Prostate gland (tissue), 2 donors: Measurements from ENCODE around the gene TMC1. TPM values are rescaled to one million over a fixed set of nuclear protein-coding genes. Genes with fewer than 3 reads are reported as not detected.
A peak's percentile ranks its signal among the peaks of the same experiment; 100 is the strongest.

Experiments
- DNase-seq: peaks from one replicate; pipeline ENCODE4 v3.0.0-alpha.2; 2019; ENCODE audit warnings: low spot score
- H3K27ac ChIP-seq, 2 donors: fragments of 200-600 bp; sonication (generic); 2 replicates each; pipeline ENCODE4 v1.5.1; 2017 to 2019
- H3K27me3 ChIP-seq: fragments of 200-600 bp; sonication (generic); replicated peaks from 2 replicates; pipeline ENCODE4 v1.5.1; 2019; ENCODE audit not compliant: insufficient read depth
- H3K36me3 ChIP-seq, 2 donors: fragments of 200-600 bp; sonication (generic); 1 replicate in 1 of 2; 2 replicates in 1 of 2; pipeline versions ENCODE4 v1.5.1 to v1.8.1; 2017 to 2019
- H3K4me1 ChIP-seq: fragments of 200-600 bp; sonication (generic); replicated peaks from 2 replicates; pipeline ENCODE4 v1.5.1; 2019
- H3K4me3 ChIP-seq, 2 donors: fragments of 200-600 bp; sonication (generic); 2 replicates each; pipeline ENCODE4 v1.5.1; 2017 to 2019
- H3K9me3 ChIP-seq: fragments of 200-600 bp; sonication (generic); 2 replicates; pipeline ENCODE4 v1.5.1; 2017
- CTCF ChIP-seq, 4 experiments: fragments of 200-600 bp in 2 of 4; fragments of 450-650 bp in 2 of 4; sonication (generic) in 2 of 4; IDR thresholded peaks; 1 replicate in 3 of 4; 2 replicates in 1 of 4; pipeline ENCODE4 v1.5.1; 2016 to 2019; ENCODE audit warnings: antibody characterized with exemption in 4 of 4, mild to moderate bottlenecking in 2 of 4, moderate library complexity in 2 of 4
- POLR2A ChIP-seq: fragments of 450-650 bp; IDR thresholded peaks from one replicate; pipeline ENCODE4 v1.6.1; 2016; ENCODE audit warnings: antibody characterized with exemption, mild to moderate bottlenecking
- POLR2AphosphoS5 ChIP-seq: sonication (generic); formaldehyde crosslinking; IDR thresholded peaks from one replicate; pipeline ENCODE4 v1.6.1; 2017; ENCODE audit warnings: antibody characterized with exemption
- WGBS: methylation state at CpG from one replicate; pipeline ENCODE4 v1.1.5; 2018; 5-methylcytosine and 5-hydroxymethylcytosine counted together
- intact Hi-C: fragments of 100-400 bp; cut with DNase I; formaldehyde crosslinking; loops from one replicate; pipeline ENCODE4 v1.14.2; 2022
- total RNA-seq, 2 donors: library from RNA; depleted of rRNA; stranded (reverse); fragments of >200 nt; gene quantifications; one replicate each; pipeline ENCODE4 v1.1.0, GENCODE V29; 2016

TMC1 gene
- total RNA-seq, 2 donors from 2014 or later, result 3.0 to 5.3 TPM

GRCh38 chr9:72636621-72637020 is 115.2 kb downstream of the TMC1 start:
- Histone ChIP-seq H3K36me3 (no peaks in the 10 kb centered on the region), H3K27ac (no peak overlapping the region), H3K9me3 (no peaks in the 10 kb centered on the region), H3K4me3 (no peak overlapping the region), H3K4me1 (no peaks in the 10 kb centered on the region), H3K27me3 (no peaks in the 10 kb centered on the region)
- no peak for DNase-seq
- 75% methylated on average over 3 of the region's 3 CpGs for WGBS
- TF ChIP-seq POLR2AphosphoS5, result no peak
- intact Hi-C loops, result no loop called here

GRCh38 chr9:72643651-72644050 is 122.2 kb downstream of the TMC1 start:
- no peak overlapping the region for H3K27ac ChIP-seq
- no peaks in the 10 kb centered on the region for H3K36me3 ChIP-seq
- no peaks in the 10 kb centered on the region for H3K27me3 ChIP-seq
- TF ChIP-seq POLR2AphosphoS5 (no peak), POLR2A (no peak)
- no peak overlapping the region for H3K4me3 ChIP-seq
- H3K9me3 ChIP-seq, result no peaks in the 10 kb centered on the region
- intact Hi-C loops, result no loop called here
- H3K4me1 ChIP-seq, result no peaks in the 10 kb centered on the region
- no peak for DNase-seq

GRCh38 chr9:72646061-72646460 is 124.7 kb downstream of the TMC1 start:
- Histone ChIP-seq H3K27ac (no peak overlapping the region), H3K9me3 (no peaks in the 10 kb centered on the region), H3K4me3 (no peak overlapping the region), H3K4me1 (no peaks in the 10 kb centered on the region), H3K36me3 (no peaks in the 10 kb centered on the region), H3K27me3 (no peaks in the 10 kb centered on the region)
- 86% methylated on average over 1 of the region's 1 CpG for WGBS
- intact Hi-C loops, result no loop called here
- no peak for DNase-seq
- no peak for TF ChIP-seq POLR2AphosphoS5

- 41% methylated on average over 5 of the region's 5 CpGs for WGBS
- intact Hi-C loops, result no loop called here
- TF ChIP-seq POLR2AphosphoS5, result no peak
- no peak for TF ChIP-seq CTCF (IDR thresholded peaks at IDR 0.05)
- Histone ChIP-seq H3K36me3 (no peaks in the 10 kb centered on the region), H3K9me3 (no peaks in the 10 kb centered on the region), H3K4me3 (no peak overlapping the region), H3K27me3 (no peaks in the 10 kb centered on the region), H3K27ac (no peak overlapping the region), H3K4me1 (no peaks in the 10 kb centered on the region)
- no peak for DNase-seq
Measured at GRCh38 chr9:72648324-72649126, 127.1 kb downstream of the TMC1 start.

GRCh38 chr9:72649127-72649442 is 127.7 kb downstream of the TMC1 start:
- Histone ChIP-seq H3K4me1 (no peaks in the 10 kb centered on the region), H3K27ac (no peak overlapping the region), H3K36me3 (no peaks in the 10 kb centered on the region), H3K4me3 (no peak overlapping the region), H3K27me3 (no peaks in the 10 kb centered on the region), H3K9me3 (no peaks in the 10 kb centered on the region)
- 19% methylated on average over 1 of the region's 1 CpG for whole genome bisulfite sequencing
- no peak for TF ChIP-seq POLR2A
- TF ChIP-seq POLR2AphosphoS5, result peak; percentile 23
- TF ChIP-seq CTCF (IDR thresholded peaks at IDR 0.05), result no peak
- intact Hi-C loops, result no loop called here
- DNase-seq, result peak; percentile 55

- Histone ChIP-seq H3K9me3 (no peaks in the 10 kb centered on the region), H3K4me3 (no peak overlapping the region), H3K27me3 (no peaks in the 10 kb centered on the region), H3K27ac (no peak overlapping the region), H3K36me3 (no peaks in the 10 kb centered on the region), H3K4me1 (no peaks in the 10 kb centered on the region)
- TF ChIP-seq POLR2A, result no peak
- TF ChIP-seq CTCF (IDR thresholded peaks at IDR 0.05), result no peak
- TF ChIP-seq POLR2AphosphoS5, result no peak
- intact Hi-C loops, result no loop called here
- DNase-seq, result no peak
- 92% methylated on average over 2 of the region's 2 CpGs for WGBS
Measured at GRCh38 chr9:72650206-72650605, 128.8 kb downstream of the TMC1 start.
